Lung (tissue), 12 donors: Measurements from ENCODE around the gene ASCC1. TPM values are rescaled to one million over a fixed set of nuclear protein-coding genes. Genes with fewer than 3 reads are reported as not detected.

Experiments used
- ATAC-seq: fragments of 200-7000 bp; cut with Tn5 transposase; one replicate; pipeline ENCODE4 v1.9.1; 2020; ENCODE audit warnings: moderate number of reproducible peaks; ENCODE audit not compliant: insufficient read depth, low FRiP score
- DNase-seq, 3 donors: peaks; one replicate each; pipeline ENCODE4 v3.0.0-alpha.2; 2013 to 2017
- H3K27ac ChIP-seq, 2 donors: one replicate each; pipeline ENCODE4 v1.5.1; 2013; ENCODE audit warnings: mild to moderate bottlenecking in 2 of 2, moderate library complexity in 2 of 2, control low read depth in 1 of 2, inconsistent platforms in 1 of 2, low read depth in 1 of 2, low read length in 1 of 2
- H3K27me3 ChIP-seq, 3 donors: one replicate each; pipeline ENCODE4 v1.5.1; 2013; ENCODE audit warnings: low read length in 2 of 3; ENCODE audit not compliant: control insufficient read depth in 3 of 3, insufficient read depth in 3 of 3
- H3K36me3 ChIP-seq, 4 donors: one replicate each; pipeline ENCODE4 v1.5.1; 2013; ENCODE audit warnings: low read length in 4 of 4, mild to moderate bottlenecking in 1 of 4, moderate library complexity in 1 of 4; ENCODE audit not compliant: control insufficient read depth in 4 of 4, insufficient read depth in 4 of 4
- H3K4me1 ChIP-seq, 5 donors: one replicate each; pipeline ENCODE4 v1.5.1; 2013; ENCODE audit warnings: low read length in 5 of 5, mild to moderate bottlenecking in 2 of 5, moderate library complexity in 1 of 5; ENCODE audit not compliant: control insufficient read depth in 5 of 5, insufficient read depth in 5 of 5
- H3K4me3 ChIP-seq: one replicate; pipeline ENCODE4 v1.5.1; 2013; ENCODE audit warnings: mild to moderate bottlenecking, control low read depth, moderate library complexity
- H3K9ac ChIP-seq, 2 donors: one replicate each; pipeline ENCODE4 v1.5.1; 2013; ENCODE audit warnings: low read length in 2 of 2, control low read depth in 1 of 2; ENCODE audit not compliant: insufficient read depth in 1 of 2
- H3K9me3 ChIP-seq, 4 donors: one replicate each; pipeline ENCODE4 v1.5.1; 2013; ENCODE audit warnings: low read length in 3 of 4, mild to moderate bottlenecking in 1 of 4, moderate library complexity in 1 of 4; ENCODE audit not compliant: control insufficient read depth in 4 of 4, insufficient read depth in 3 of 4
- CTCF ChIP-seq: IDR thresholded peaks from 2 replicates; pipeline ENCODE4 v1.5.1; 2012; ENCODE audit warnings: mild to moderate bottlenecking; ENCODE audit errors: control extremely low read depth, extremely low read depth
- WGBS, 2 donors: extraction: QIAGEN DNeasy Blood & Tissue Kit; methylation state at CpG; one replicate each; pipeline ENCODE4 v1.1.7; 2013; 5-methylcytosine and 5-hydroxymethylcytosine counted together
- polyA plus RNA-seq, 2 donors: library from polyadenylated mRNA; stranded (reverse); fragments of 200-250 nt; gene quantifications; one replicate each; pipeline ENCODE4 v1.2.1, GENCODE V29; 2013
- total RNA-seq, 2 donors: library from RNA; depleted of rRNA in 1 of 2; stranded (reverse); fragments of >200 nt in 1 of 2; gene quantifications; one replicate each; pipeline ENCODE4 v1.2.1, GENCODE V29; 2014 to 2021
- donor health status: control.
- donor health status: control.
- donor health status: Bipolar disorder and iron deficiency.
- donor health status: healthy.
- donor health status: DM: yes; HTN: yes; CAD: no.

ASCC1 gene
- total and polyA plus RNA-seq, 4 donors = 9.0 to 29.9 (median 24.2) TPM

DNA sequence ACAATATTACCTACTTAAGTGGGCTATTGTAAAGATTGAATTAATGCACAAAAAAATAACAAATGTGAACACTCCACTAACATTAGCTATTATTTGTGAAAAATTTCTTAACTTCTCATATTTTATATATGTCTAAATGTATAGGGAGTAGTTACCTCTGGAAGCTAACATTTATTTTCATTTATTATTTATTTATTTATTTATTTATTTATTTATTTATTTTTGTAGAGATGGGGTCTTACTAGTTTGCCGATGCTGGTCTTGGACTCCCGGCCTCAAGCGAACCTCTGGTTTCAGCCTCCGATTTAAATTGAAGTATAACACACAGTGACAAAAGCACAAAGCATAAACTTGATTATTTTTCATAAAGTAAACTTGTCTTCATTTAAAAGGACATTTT, 122.6 kb downstream of the ASCC1 start:
- 73 to 87% methylated on average over 4 of the region's 4 CpGs for WGBS, 2 donors
- Histone ChIP-seq H3K9ac (no peak overlapping the region), H3K4me1 (peaks cover 0 to 24% (median 4%) of the 10 kb centered on the region in 5 donors), H3K27ac (no peak overlapping the region), H3K36me3 (peaks cover 0 to 10% (median 3%) of the 10 kb centered on the region in 4 donors), H3K9me3 (no peaks in the 10 kb centered on the region), H3K4me3 (no peak overlapping the region), H3K27me3 (peaks cover 0 to 11% (median 3%) of the 10 kb centered on the region in 3 donors)
- DNase-seq = no peak
- no peak for ATAC-seq
- TF ChIP-seq CTCF = no peak

- no peak overlapping the region for H3K27ac ChIP-seq
- peaks cover 0 to 15% (median 6%) of the 10 kb centered on the region in 3 donors for H3K27me3 ChIP-seq
- H3K4me3 ChIP-seq = no peak overlapping the region
- H3K9ac ChIP-seq = no peak overlapping the region
- H3K36me3 ChIP-seq = peaks cover 0 to 8% (median 3%) of the 10 kb centered on the region in 4 donors
- ATAC-seq (no peak), DNase-seq (no peak)
- peaks cover 0 to 28% (median 4%) of the 10 kb centered on the region in 5 donors for H3K4me1 ChIP-seq
- WGBS, 2 donors = 95% methylated on average over 2 of the region's 2 CpGs
- TF ChIP-seq CTCF = no peak
- no peaks in the 10 kb centered on the region for H3K9me3 ChIP-seq
These were observed 123.1 kb downstream of the ASCC1 start for GRCh38 chr10:72092987-72093386.

DNA sequence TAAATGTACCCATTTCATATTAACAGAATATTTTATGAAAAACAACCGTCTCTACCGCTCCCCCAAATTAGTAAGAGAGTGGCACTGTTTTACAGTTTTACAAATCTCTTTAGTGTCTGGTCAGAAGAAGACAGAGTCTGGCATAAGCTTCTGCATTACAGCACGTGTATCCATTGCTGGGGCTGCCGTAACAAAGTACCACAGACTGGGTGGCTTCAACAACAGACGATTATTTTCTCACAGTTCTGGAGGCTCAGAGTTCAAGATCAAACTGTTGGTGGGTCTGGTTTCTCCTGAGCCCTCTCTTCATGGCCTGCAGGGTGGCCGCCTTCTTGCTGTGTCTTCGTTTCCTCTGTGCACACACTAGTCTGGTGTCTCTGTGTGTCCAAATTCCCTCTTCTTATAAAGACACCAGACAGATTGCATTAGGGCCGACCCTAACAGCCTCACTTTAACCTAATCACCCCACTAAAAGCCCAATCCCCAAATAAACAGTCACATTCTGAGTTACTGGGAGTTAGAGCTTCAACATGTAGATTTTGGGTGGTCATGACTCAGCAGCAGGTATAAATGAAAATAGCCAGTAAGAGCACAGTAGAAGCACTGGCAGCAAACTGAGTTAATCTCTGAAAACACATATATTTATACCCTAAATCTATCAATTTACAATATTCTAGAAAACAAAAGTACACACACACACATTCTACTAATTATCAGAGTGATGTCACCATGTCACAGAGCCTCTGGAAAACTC, 123.7 kb downstream of the ASCC1 start:
- Histone ChIP-seq H3K9ac (no peak overlapping the region), H3K9me3 (no peaks in the 10 kb centered on the region), H3K27me3 (peaks cover 0 to 17% (median 7%) of the 10 kb centered on the region in 3 donors), H3K27ac (no peak overlapping the region), H3K4me3 (no peak overlapping the region), H3K36me3 (peaks cover 0 to 8% (median 3%) of the 10 kb centered on the region in 4 donors), H3K4me1 (peaks cover 0 to 35% (median 4%) of the 10 kb centered on the region in 5 donors)
- DNase-seq = no peak
- ATAC-seq = no peak
- no peak for TF ChIP-seq CTCF
- WGBS, 2 donors = 94 to 96% methylated on average over 8 of the region's 8 CpGs
